ENCODE measurements around the gene NPHS1. TPM values are rescaled to one million over a fixed set of nuclear protein-coding genes. Genes with fewer than 3 reads are reported as not detected.

The NPHS1 gene
- total RNA-seq, 1 experiment from 2014 or later: not detected

- H3K4me3 ChIP-seq (ENCODE audit: low read depth, low read length): no peak overlapping the region
- H3K9me3 ChIP-seq: no peaks in the 10 kb centered on the region
- no peak overlapping the region for H3K27ac Mint-ChIP-seq (ENCODE audit: unreplicated experiment)
- ChIA-PET CTCF (no interaction called here), POLR2A (no interaction called here)
- H3K27me3 ChIP-seq (replicated peaks; ENCODE audit: control insufficient read depth, insufficient read depth, low read length): no peaks in the 10 kb centered on the region
- TF ChIP-seq CTCF (IDR thresholded peaks at IDR 0.05; ENCODE audit: insufficient read depth in 1 of 2, low read depth in 1 of 2, low read length in 1 of 2, severe bottlenecking in 1 of 2, unreplicated experiment in 1 of 2): no peak
- peaks cover 4% of the 10 kb centered on the region for H3K36me3 Mint-ChIP-seq (ENCODE audit: insufficient read depth, unreplicated experiment)
- peaks cover 3% of the 10 kb centered on the region for H3K9me3 Mint-ChIP-seq (ENCODE audit: unreplicated experiment)
- intact Hi-C loops (cut with micrococcal nuclease; ENCODE audit: unreplicated experiment): no loop called here
- H3K36me3 ChIP-seq (ENCODE audit: control insufficient read depth, insufficient read depth, low read length): no peaks in the 10 kb centered on the region
- H3K4me1 Mint-ChIP-seq (ENCODE audit: low read depth, unreplicated experiment): peaks cover 22% of the 10 kb centered on the region
- no peak overlapping the region for H3K4me3 Mint-ChIP-seq (ENCODE audit: unreplicated experiment)
- no peak for DNase-seq
- peaks cover 27% of the 10 kb centered on the region for H3K27me3 Mint-ChIP-seq (ENCODE audit: insufficient read depth, unreplicated experiment)
- peaks cover 12% of the 10 kb centered on the region for H3K4me1 ChIP-seq
- no TSS peak for BruUV-seq (replicated peaks)
Observed at GRCh38 chr19:35847911-35848310, 4.4 kb downstream of the NPHS1 start.

GRCh38 chr19:35846038-35846668, 6.2 kb downstream of the NPHS1 start:
- no peaks in the 10 kb centered on the region; the same call in 1 of the 2 replicates for H3K27me3 ChIP-seq (replicated peaks; ENCODE audit: control insufficient read depth, insufficient read depth, low read length)
- POLR2A ChIA-PET: no interaction called here

More at GRCh38 chr19:35846038-35846668, 6.2 kb downstream of the NPHS1 start:
- no peak overlapping the region for H3K27ac Mint-ChIP-seq (ENCODE audit: unreplicated experiment)
- Histone ChIP-seq H3K4me3 (ENCODE audit: low read depth, low read length) (peak overlapping the region; percentile 59), H3K4me1 (peaks cover 12% of the 10 kb centered on the region), H3K36me3 (ENCODE audit: control insufficient read depth, insufficient read depth, low read length) (no peaks in the 10 kb centered on the region), H3K9me3 (peaks cover 3% of the 10 kb centered on the region; the same call in 1 of the 2 replicates)
- H3K36me3 Mint-ChIP-seq (ENCODE audit: insufficient read depth, unreplicated experiment): no peaks in the 10 kb centered on the region
- H3K4me3 Mint-ChIP-seq (ENCODE audit: unreplicated experiment): peak overlapping the region; percentile 77
- intact Hi-C loops (cut with micrococcal nuclease; ENCODE audit: unreplicated experiment): no loop called here
- peaks cover 25% of the 10 kb centered on the region for H3K27me3 Mint-ChIP-seq (ENCODE audit: insufficient read depth, unreplicated experiment)
- peak in 1 of 2 experiments; percentile 52 for DNase-seq
- CTCF ChIA-PET: interaction anchor here (0.6 kb wide), 1 partner anchor 493 kb away, joined by 3 read pairs; no protein-coding TSS in a partner anchor
- peaks cover 22% of the 10 kb centered on the region for H3K4me1 Mint-ChIP-seq (ENCODE audit: low read depth, unreplicated experiment)
- peaks cover 12% of the 10 kb centered on the region for H3K9me3 Mint-ChIP-seq (ENCODE audit: unreplicated experiment)
- BruUV-seq (replicated peaks): no TSS peak
- peak in 1 of 2 experiments; percentile 9 for TF ChIP-seq CTCF (IDR thresholded peaks at IDR 0.05; ENCODE audit: insufficient read depth in 1 of 2, low read depth in 1 of 2, low read length in 1 of 2, severe bottlenecking in 1 of 2, unreplicated experiment in 1 of 2)

Measured in Caco-2 (cell line).